ENCODE results near the gene SEC61A2.
A peak's percentile ranks its signal among the peaks of the same experiment; 100 is the strongest.
"Not testable (repeated sequence)": the region's sequence is repeated elsewhere in the genome, so short reads cannot be mapped to it uniquely, and the experiment has no call there.

Gene SEC61A2

DNA sequence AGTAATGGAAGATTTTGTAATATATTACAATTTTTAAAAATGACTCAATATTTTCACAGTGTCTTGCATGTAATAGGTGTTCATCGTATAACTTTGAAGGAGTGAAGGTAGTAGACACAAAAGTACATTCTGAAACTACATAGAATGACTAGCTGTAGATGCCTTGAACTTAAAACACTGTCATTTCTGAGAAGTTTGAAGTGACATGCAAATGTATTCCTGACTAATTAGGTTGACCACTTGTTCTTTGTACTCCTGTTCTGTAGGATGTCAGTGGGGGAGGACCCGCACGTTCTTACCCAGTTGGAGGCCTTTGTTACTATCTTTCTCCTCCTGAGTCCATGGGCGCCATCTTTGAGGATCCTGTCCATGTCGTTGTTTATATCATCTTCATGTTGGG lies 31.2 kb downstream of the SEC61A2 start:
- DNase-seq (ENCODE audit: low read depth in 2 of 2) = no peak

GRCh38 chr10:12162927-12163326 lies 33.5 kb downstream of the SEC61A2 start:
- DNase-seq (ENCODE audit: low read depth in 2 of 2) = no peak

GRCh38 chr10:12164085-12164484 lies 34.6 kb downstream of the SEC61A2 start:
- no peak for DNase-seq (ENCODE audit: low read depth in 2 of 2)

DNA sequence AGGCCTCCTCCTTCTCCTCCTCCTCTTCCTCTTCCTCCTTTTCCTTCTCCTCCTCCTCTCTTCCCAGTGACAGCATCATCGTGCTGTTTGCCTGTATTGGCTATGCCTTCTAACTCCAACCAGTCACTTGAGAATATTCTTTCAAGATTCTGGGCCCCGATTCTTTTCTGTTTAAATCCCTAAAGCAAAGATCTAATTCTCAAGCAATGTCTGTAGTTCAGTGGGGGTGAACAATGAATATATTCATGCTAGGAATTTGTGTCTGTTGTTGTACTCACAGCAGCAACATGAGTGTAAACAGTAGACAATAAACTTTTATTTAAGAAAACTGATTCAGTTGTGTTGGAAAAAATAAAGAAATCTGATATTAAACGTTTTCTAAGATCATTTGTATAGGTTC lies 35.6 kb downstream of the SEC61A2 start:
- no peak for DNase-seq (ENCODE audit: low read depth in 2 of 2)

DNA sequence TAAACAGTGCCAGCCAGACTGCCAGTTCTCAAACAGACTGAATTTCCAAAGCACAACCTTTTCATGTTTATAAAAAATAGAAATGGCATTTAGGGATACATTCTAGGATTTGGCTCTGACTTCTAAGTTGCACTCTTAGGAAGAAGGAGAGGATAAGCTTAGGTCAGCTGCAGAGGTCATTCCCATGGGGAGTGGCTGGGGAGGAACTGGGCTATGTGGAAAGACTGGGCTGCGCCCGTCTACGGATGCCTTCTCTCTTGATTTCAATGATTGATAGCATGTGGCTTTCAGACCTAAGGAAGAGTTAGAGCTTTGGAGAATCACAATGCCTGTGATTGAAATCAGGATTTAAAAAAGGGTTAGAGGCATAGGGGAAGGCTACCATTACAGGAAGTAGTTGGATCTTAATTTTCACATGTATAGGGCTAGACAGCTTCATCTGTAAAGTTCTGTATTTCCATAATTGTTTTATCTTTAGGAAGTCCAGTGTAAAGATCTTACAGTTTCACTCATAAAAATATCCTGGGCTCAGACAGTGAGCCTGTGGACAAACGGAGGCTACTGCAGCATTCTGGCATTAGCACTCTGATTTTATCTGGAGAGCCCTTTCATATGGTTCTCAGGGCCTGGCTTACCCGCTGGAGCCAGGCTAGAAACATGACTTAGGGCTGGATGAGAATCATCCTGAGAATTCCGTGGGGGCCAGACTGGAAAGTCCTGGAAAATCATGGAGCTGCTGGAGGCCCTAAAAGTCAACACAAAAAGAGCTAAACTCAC lies 36.7 kb downstream of the SEC61A2 start:
- DNase-seq (ENCODE audit: low read depth in 2 of 2) = no peak

GRCh38 chr10:12171512-12171911 lies 42.0 kb downstream of the SEC61A2 start:
- DNase-seq (ENCODE audit: low read depth in 2 of 2) = not testable (repeated sequence)

GRCh38 chr10:12177642-12178041 lies 48.2 kb downstream of the SEC61A2 start:
- no peak for DNase-seq (ENCODE audit: low read depth in 2 of 2)

DNA sequence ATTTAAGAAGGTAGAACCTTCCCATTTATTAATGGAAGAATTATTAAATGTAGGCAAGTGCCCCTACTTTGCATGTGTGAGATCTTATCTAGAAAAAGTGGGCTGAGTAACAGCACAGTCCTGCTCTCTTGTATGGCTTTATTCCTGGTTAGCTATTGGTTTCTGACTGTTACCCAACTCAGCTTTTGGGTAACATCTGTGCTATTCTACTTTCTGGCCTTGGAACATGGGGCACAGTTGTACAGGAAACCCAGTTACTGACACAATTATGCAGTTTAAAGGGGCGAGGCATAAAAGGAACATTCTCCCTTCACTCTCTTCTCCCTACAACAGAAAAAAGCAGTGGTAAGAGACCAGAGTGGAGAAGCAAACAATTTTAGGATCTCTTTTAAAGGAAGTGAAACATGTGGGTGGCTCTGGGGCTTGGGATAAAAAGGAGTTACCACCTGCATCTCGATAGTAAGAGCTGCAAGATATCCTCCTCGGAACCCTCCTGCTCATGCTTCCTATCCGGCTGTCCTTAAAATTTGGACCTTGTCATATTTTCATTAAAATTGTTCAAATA lies 50.2 kb downstream of the SEC61A2 start:
- no peak for DNase-seq (ENCODE audit: low read depth in 2 of 2)

GRCh38 chr10:12180221-12180974 lies 50.9 kb downstream of the SEC61A2 start:
- DNase-seq (ENCODE audit: low read depth in 2 of 2) = no peak

DNA sequence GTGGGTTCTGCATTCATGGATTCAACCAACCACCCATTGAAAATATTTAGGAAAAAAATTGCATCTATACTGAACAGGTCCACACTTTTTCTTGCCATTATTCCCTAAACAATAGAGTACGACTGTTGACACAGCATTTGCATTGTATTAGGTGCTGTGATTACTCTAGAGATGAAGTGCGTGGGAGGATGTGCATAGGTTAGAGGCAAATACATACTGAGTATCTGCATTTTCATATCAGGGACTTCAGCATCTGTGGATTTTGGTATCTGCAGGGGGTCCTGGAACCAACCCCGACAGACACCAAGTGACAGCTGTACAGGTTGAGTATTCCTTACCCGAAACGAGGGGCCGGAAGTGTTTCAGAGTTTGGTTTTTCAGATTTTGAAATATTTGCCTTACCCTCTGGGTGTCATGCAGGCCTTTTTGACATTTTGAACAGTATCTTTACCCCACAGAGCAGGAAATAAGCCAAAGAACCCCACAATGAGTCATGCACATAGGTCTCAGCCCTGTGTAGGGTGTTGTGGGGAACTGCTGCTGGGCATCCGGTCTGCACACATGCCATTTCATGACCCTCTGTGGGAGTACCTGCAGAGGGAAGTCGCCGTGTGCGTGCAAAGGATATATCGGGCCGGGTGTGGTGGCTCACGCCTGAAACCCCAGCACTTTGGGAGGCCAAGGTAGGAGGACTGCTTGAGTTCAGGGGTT lies 51.7 kb downstream of the SEC61A2 start:
- DNase-seq (ENCODE audit: low read depth in 2 of 2) = peak; percentile 66 to 70

GRCh38 chr10:12184165-12184564 lies 54.7 kb downstream of the SEC61A2 start:
- no peak for DNase-seq (ENCODE audit: low read depth in 2 of 2)

GRCh38 chr10:12186323-12186722 lies 56.8 kb downstream of the SEC61A2 start:
- no peak for DNase-seq (ENCODE audit: low read depth in 2 of 2)

DNA sequence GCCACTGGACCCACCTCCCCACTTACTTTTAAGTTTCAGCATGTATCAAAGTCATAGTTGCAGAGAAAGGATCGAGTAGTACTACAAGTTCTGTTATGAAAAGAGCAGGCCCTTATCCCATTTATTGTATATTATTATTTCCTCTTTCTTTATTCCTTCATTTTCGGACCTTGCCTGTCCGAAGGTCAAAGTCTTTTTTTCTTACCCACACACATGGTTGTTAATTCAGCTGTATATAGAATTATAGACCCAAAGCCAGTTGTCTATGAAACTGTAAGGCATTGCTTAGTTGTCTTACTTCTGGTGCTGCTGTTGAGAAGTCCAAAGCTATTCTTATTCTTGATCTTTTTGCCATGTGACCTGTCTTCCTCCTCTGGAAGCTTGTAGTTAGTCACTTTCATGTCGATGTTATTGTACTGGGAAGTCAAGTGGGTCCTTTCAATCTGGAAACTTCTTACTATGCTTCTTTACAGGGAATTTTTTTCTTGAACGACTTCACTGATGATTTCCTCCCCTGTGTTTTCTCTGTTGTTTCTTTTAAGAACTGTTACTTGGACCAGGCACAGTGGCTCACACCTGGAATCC lies 57.9 kb downstream of the SEC61A2 start:
- no peak for DNase-seq (ENCODE audit: low read depth in 2 of 2)

DNA sequence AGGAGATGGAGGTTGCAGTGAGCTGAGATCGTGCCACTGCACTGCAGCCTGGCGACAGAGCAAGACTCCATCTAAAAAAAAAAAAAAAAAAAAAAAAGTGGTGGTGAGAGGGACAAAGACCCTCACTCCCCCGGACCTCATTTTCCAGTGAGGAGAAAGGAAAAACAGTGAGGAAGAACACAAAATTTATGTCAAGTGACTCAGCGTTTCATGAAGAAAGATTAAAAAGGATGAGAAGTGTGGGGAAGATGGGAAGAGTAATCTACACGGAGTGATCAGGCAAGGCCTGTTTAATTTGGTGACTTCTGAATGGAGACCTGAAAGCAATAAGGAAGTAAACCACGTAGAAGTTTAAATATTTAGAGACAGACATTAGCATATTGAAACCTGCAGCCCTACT lies 59.2 kb downstream of the SEC61A2 start:
- no peak for DNase-seq (ENCODE audit: low read depth in 2 of 2)

GRCh38 chr10:12189426-12189825 lies 59.9 kb downstream of the SEC61A2 start:
- no peak for DNase-seq (ENCODE audit: low read depth in 2 of 2)

DNA sequence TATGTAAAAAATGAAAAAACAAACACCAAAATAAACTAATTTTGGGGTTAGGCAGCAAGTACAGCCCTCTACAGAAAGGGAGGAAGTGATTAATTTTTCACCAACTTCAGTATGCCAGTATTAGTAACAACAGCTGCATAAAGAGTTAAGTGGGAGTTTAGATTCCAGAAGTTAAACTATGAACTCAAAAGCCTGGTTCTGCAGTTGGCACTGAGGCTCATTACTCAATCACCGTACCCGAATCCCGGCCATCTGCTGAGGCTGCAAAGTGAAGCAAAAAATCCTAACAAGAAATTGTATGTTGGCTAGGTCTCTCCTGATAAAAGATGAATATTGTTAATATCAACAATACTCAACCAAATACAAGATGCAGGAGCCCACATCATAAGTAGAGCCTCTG lies 62.2 kb downstream of the SEC61A2 start:
- no peak for DNase-seq (ENCODE audit: low read depth in 2 of 2)

DNA sequence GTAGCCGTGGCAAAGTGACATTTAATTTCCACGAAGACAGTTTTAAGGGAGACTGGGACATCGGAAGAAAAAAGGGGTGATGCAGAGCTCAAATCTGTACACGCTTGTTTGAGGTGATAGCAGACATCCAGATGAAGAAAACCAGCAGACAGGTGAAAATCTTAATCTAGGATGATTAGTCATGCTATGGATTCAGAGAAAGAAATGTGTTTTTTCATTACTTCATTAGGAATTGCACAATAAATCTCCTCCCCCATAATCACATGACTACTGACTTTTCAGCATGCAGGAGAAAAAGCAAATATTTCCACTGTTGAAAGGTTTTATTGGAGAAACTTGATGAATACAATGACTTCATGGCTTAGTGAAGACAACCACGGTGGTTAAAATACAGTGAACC lies 63.7 kb downstream of the SEC61A2 start:
- no peak for DNase-seq (ENCODE audit: low read depth in 2 of 2)

- peak in 1 of 2 donors; percentile 8 for DNase-seq (ENCODE audit: low read depth in 2 of 2)
Measured at GRCh38 chr10:12194752-12195271, 65.3 kb downstream of the SEC61A2 start.

- no peak for DNase-seq (ENCODE audit: low read depth in 2 of 2)
Measured at GRCh38 chr10:12195281-12195602, 65.8 kb downstream of the SEC61A2 start.

- peak; percentile 61 to 75 for DNase-seq (ENCODE audit: low read depth in 2 of 2)
Measured at GRCh38 chr10:12195603-12196506, 66.4 kb downstream of the SEC61A2 start, which contains the start of the genes CDC123 and NUDT5. CDC123 (plus strand) TSS chr10:12196188; CDS start chr10:12196246, 58 bp downstream. NUDT5 (minus strand) TSS chr10:12195891; CDS start chr10:12186291, 9,600 bp downstream.

Data from stimulated activated CD8-positive, alpha-beta memory T cell treated with anti-CD3 and anti-CD28 coated beads, Interleukin-7, amount 100 ng/mL, for 4 hours (primary cell).